IMR-90 (cell line): ENCODE measurements around the gene HARS1. TPM values are rescaled to one million over a fixed set of nuclear protein-coding genes. Genes with fewer than 3 reads are reported as not detected.
"Not testable (repeated sequence)": the region's sequence is repeated elsewhere in the genome, so short reads cannot be mapped to it uniquely, and the experiment has no call there.

Experiments
- ATAC-seq: fragments of 200-7000 bp; cut with Tn5 transposase; 2 replicates; pipeline ENCODE4 v1.9.1; 2020; ENCODE audit warnings: low read depth, mild to moderate bottlenecking, moderate library complexity
- BruUV-seq: library from RNA; stranded (reverse); fragments of 400-500 nt; replicated peaks from 2 replicates; lab custom pipeline; 2021; lab: Mats Ljungman, UMichigan
- CTCF ChIA-PET: fragments of 300-600 bp; formaldehyde crosslinking; extraction: SDS; loops from one replicate; lab custom pipeline; 2021; ENCODE audit warnings: antibody characterized with exemption; lab: Yijun Ruan, JAX
- POLR2A ChIA-PET: fragments of 300-600 bp; sonication (Branson Sonifier 250); formaldehyde crosslinking; loops from one replicate; lab custom pipeline; 2022; ENCODE audit warnings: antibody characterized with exemption; ENCODE audit not compliant: unreplicated experiment; lab: Charles Lee
- DNase-seq: peaks from one replicate; pipeline ENCODE4 v3.0.0; 2013
- H2AFZ ChIP-seq: replicated peaks from 2 replicates; pipeline ENCODE3; 2013; ENCODE audit warnings: low read length, mild to moderate bottlenecking; ENCODE audit not compliant: poor library complexity
- H2AK5ac ChIP-seq: 2 replicates; pipeline ENCODE4 v1.6.1; 2013; ENCODE audit warnings: low read depth, low read length, inconsistent platforms
- H2AK9ac ChIP-seq: replicated peaks from 2 replicates; pipeline ENCODE3; 2013; ENCODE audit warnings: mild to moderate bottlenecking, low read depth, low read length, moderate library complexity; ENCODE audit not compliant: poor library complexity
- H2BK120ac ChIP-seq: 2 replicates; pipeline ENCODE4 v1.6.1; 2013; ENCODE audit warnings: low read depth, low read length, inconsistent platforms
- H2BK15ac ChIP-seq: 3 replicates; pipeline ENCODE4 v1.6.1; 2013; ENCODE audit warnings: low read depth, low read length, inconsistent platforms
- H2BK20ac ChIP-seq: 2 replicates; pipeline ENCODE4 v1.6.1; 2013; ENCODE audit warnings: low read depth, mild to moderate bottlenecking, inconsistent platforms, low read length, moderate library complexity
- H2BK5ac ChIP-seq: 2 replicates; pipeline ENCODE4 v1.6.1; 2013; ENCODE audit warnings: mild to moderate bottlenecking, low read depth, low read length, inconsistent platforms; ENCODE audit not compliant: poor library complexity, severe bottlenecking
- H3K14ac ChIP-seq: replicated peaks from 2 replicates; pipeline ENCODE4 v1.6.1; 2013; ENCODE audit warnings: low read depth, low read length, inconsistent platforms
- H3K18ac ChIP-seq: 2 replicates; pipeline ENCODE4 v1.6.1; 2013; ENCODE audit warnings: low read depth, low read length, control low read depth
- H3K23ac ChIP-seq: 2 replicates; pipeline ENCODE4 v1.6.1; 2013; ENCODE audit warnings: low read depth, low read length, inconsistent platforms
- H3K27ac ChIP-seq: 2 replicates; pipeline ENCODE4 v1.5.1; 2013; ENCODE audit warnings: mild to moderate bottlenecking, control low read depth, low read length; ENCODE audit not compliant: insufficient read depth
- H3K27me3 ChIP-seq: 2 replicates; pipeline ENCODE4 v1.6.1; 2013; ENCODE audit warnings: low read length; ENCODE audit not compliant: control insufficient read depth, insufficient read depth
- H3K36me3 ChIP-seq: 2 replicates; pipeline ENCODE4 v1.6.1; 2013; ENCODE audit warnings: low read length, mixed read lengths; ENCODE audit not compliant: control insufficient read depth, insufficient read depth
- H3K4ac ChIP-seq: 2 replicates; pipeline ENCODE4 v1.6.1; 2013; ENCODE audit warnings: low read depth, low read length, inconsistent platforms
- H3K4me1 ChIP-seq: 2 replicates; pipeline ENCODE4 v1.6.1; 2013; ENCODE audit warnings: low read length, mixed read lengths; ENCODE audit not compliant: control insufficient read depth, insufficient read depth
- H3K4me2 ChIP-seq: 2 replicates; pipeline ENCODE4 v1.6.1; 2013; ENCODE audit warnings: low read depth, mild to moderate bottlenecking, control low read depth, low read length, moderate library complexity
- H3K4me3 ChIP-seq: 2 replicates; pipeline ENCODE4 v1.5.1; 2013; ENCODE audit warnings: low read depth, mild to moderate bottlenecking, control low read depth, low read length, moderate library complexity; ENCODE audit not compliant: insufficient read depth
- H3K56ac ChIP-seq: 2 replicates; pipeline ENCODE4 v1.6.1; 2013; ENCODE audit warnings: low read length, inconsistent platforms; ENCODE audit not compliant: insufficient read depth; ENCODE audit errors: extremely low read depth
- H3K79me1 ChIP-seq, 2 experiments: 2 replicates each; pipeline ENCODE4 v1.6.1; 2013; ENCODE audit warnings: low read length in 2 of 2, inconsistent platforms in 1 of 2, low read depth in 1 of 2
- H3K9ac ChIP-seq: 2 replicates; pipeline ENCODE4 v1.6.1; 2013; ENCODE audit warnings: low read depth, low read length, control low read depth
- H3K9me1 ChIP-seq: 2 replicates; pipeline ENCODE4 v1.6.1; 2013; ENCODE audit warnings: low read length, inconsistent platforms; ENCODE audit not compliant: insufficient read depth
- H3K9me3 ChIP-seq: 2 replicates; pipeline ENCODE4 v1.6.1; 2013; ENCODE audit warnings: low read length; ENCODE audit not compliant: control insufficient read depth, insufficient read depth
- H4K20me1 ChIP-seq: 2 replicates; pipeline ENCODE4 v1.6.1; 2013; ENCODE audit warnings: low read length, inconsistent platforms; ENCODE audit not compliant: insufficient read depth
- H4K5ac ChIP-seq: 2 replicates; pipeline ENCODE4 v1.6.1; 2013; ENCODE audit warnings: mild to moderate bottlenecking, low read depth, low read length, control low read depth
- H4K8ac ChIP-seq, 2 experiments: 2 replicates each; pipeline ENCODE4 v1.6.1; 2013; ENCODE audit warnings: low read depth in 2 of 2, low read length in 2 of 2, control low read depth in 1 of 2, inconsistent platforms in 1 of 2
- H4K91ac ChIP-seq: 2 replicates; pipeline ENCODE4 v1.6.1; 2013; ENCODE audit warnings: low read depth, low read length, inconsistent platforms; ENCODE audit not compliant: insufficient read depth
- ELK1 ChIP-seq: fragments of 150-350 bp; IDR thresholded peaks from 2 replicates; pipeline ENCODE4 v1.6.1; 2016; ENCODE audit warnings: low read depth, mild to moderate bottlenecking, low read length, moderate library complexity, borderline replicate concordance
- WGBS, 2 experiments: methylation state at CpG; one replicate each; pipeline versions ENCODE4 v1.1.5 to v1.1.7; 2013; ENCODE audit warnings: missing lambda C conversion rate in 2 of 2; ENCODE audit not compliant: insufficient read length in 1 of 2; ENCODE audit errors: extremely low coverage in 2 of 2; 5-methylcytosine and 5-hydroxymethylcytosine counted together
- dilution Hi-C: fragments of 300-500 bp; cut with HindIII; formaldehyde crosslinking; loops from one replicate; pipeline ENCODE4 v1.14.3; 2018; ENCODE audit warnings: low sequenced_read_pairs; ENCODE audit not compliant: unreplicated experiment
- in situ Hi-C: fragments of 300-500 bp; cut with MboI; formaldehyde crosslinking; loops from 3 replicates; pipeline ENCODE4 v1.14.3; 2019; ENCODE audit warnings: low sequenced_read_pairs, inconsistent platforms, mixed read lengths
- intact Hi-C: fragments of 100-400 bp; cut with micrococcal nuclease; formaldehyde crosslinking; loops from 2 replicates; pipeline ENCODE4 v1.10.0; 2022
- polyA plus RNA-seq, 3 experiments: library from polyadenylated mRNA; depleted of rRNA; stranded (reverse); fragments of >200 nt; gene quantifications; 2 replicates each; pipeline ENCODE4 v1.2.3, GENCODE V29; 2012; ENCODE audit warnings: low replicate concordance in 1 of 3
- total RNA-seq: library from RNA; depleted of rRNA; stranded (reverse); fragments of >200 nt; gene quantifications from 2 replicates; pipeline ENCODE4 v1.2.3, GENCODE V29; 2012

HARS1 gene
- total and polyA plus RNA-seq, 2 of the 4 experiments (the other 2 are of a cell fraction): 97.6 to 141 TPM

- H2BK15ac ChIP-seq: no peak overlapping the region
- no peak overlapping the region for H2BK120ac ChIP-seq
- H3K4ac ChIP-seq: no peak overlapping the region
- H4K20me1 ChIP-seq: peaks cover 19% of the 10 kb centered on the region
- no peak overlapping the region for H2AK5ac ChIP-seq
- dilution Hi-C loops (no loop called here), in situ Hi-C loops (no loop called here), intact Hi-C loops (no loop called here)
- DNase-seq: no peak
- no peak overlapping the region for H3K27ac ChIP-seq
- no peak overlapping the region for H3K18ac ChIP-seq
- peaks cover 17% of the 10 kb centered on the region; the same call in 1 of the 2 replicates for H3K9me1 ChIP-seq
- H3K9ac ChIP-seq: no peak overlapping the region
- H3K36me3 ChIP-seq: peaks cover 59% of the 10 kb centered on the region
- no peaks in the 10 kb centered on the region for H3K27me3 ChIP-seq
- no peak overlapping the region for H4K91ac ChIP-seq
- CTCF ChIA-PET: no interaction called here
- BruUV-seq: no TSS peak
- peaks cover 16 to 41% of the 10 kb centered on the region in 2 experiments for H3K79me1 ChIP-seq
- H4K8ac ChIP-seq: no peak overlapping the region
- no peak overlapping the region for H3K14ac ChIP-seq
- no peak overlapping the region for H3K4me2 ChIP-seq
- ATAC-seq: no peak
- H3K4me3 ChIP-seq: no peak overlapping the region
- no peak overlapping the region for H2BK20ac ChIP-seq
- H2AK9ac ChIP-seq: peak overlapping the region; percentile 70
- no peaks in the 10 kb centered on the region; the same call in 1 of the 2 replicates for H3K4me1 ChIP-seq
- no peak overlapping the region for H2AFZ ChIP-seq
- POLR2A ChIA-PET: no interaction called here
- no peaks in the 10 kb centered on the region for H3K9me3 ChIP-seq
- no peak overlapping the region for H3K23ac ChIP-seq
- H3K56ac ChIP-seq: no peak overlapping the region
- H4K5ac ChIP-seq: no peak overlapping the region
- TF ChIP-seq ELK1: no peak
- no CpG with 5 or more reads among the region's 7 CpGs for WGBS, 2 experiments
- no peak overlapping the region for H2BK5ac ChIP-seq
Observed at GRCh38 chr5:140671472-140672125, 19.6 kb downstream of the HARS1 start.

DNA sequence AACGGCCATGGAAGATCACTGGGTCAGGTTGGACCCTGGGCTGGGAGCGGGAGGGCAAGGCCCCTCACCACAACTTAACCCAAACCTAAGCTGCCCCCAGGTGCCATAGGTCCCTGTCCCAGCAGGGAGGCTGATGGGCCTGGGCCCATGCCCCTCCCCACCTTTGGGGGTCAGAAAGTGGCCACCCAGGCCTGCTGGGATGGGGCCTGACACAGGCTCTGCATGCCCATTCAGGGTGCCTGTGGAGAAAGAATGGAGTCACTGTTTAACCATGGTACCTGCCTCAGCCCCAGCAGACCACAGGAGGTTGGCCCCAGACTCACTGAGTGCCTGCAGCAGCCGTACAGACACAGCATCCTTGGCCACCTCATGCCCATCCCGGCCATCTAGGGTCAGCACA is 20.1 kb downstream of the HARS1 start:
- H4K5ac ChIP-seq, H3K9ac ChIP-seq, H3K27ac ChIP-seq, dilution Hi-C loops, BruUV-seq, H2BK120ac ChIP-seq, H2AFZ ChIP-seq, intact Hi-C loops, CTCF ChIA-PET, H2BK5ac ChIP-seq, H3K23ac ChIP-seq, H3K18ac ChIP-seq, ATAC-seq, H3K4me3 ChIP-seq, H4K8ac ChIP-seq, H2AK5ac ChIP-seq, H2BK20ac ChIP-seq, H2AK9ac ChIP-seq, H2BK15ac ChIP-seq, DNase-seq, H3K56ac ChIP-seq, H3K4me1 ChIP-seq, H3K9me3 ChIP-seq, H3K27me3 ChIP-seq, POLR2A ChIA-PET, H3K4me2 ChIP-seq, H4K91ac ChIP-seq, H3K14ac ChIP-seq, in situ Hi-C loops, H3K4ac ChIP-seq: not testable (repeated sequence)
- Histone ChIP-seq H4K20me1 (peaks cover 19% of the 10 kb centered on the region), H3K36me3 (peaks cover 57% of the 10 kb centered on the region), H3K9me1 (peaks cover 17% of the 10 kb centered on the region; the same call in 1 of the 2 replicates), H3K79me1 (peaks cover 20 to 43% of the 10 kb centered on the region in 2 experiments)
- no CpG with 5 or more reads among the region's 4 CpGs for whole genome bisulfite sequencing, 2 experiments
